NCI-H2196 treated with DMSO at 0.1 percent for 48 hours (cell line): ENCODE data around the gene CLEC20A.

Experiments used
- DNase-seq: peaks from one replicate; lab custom pipeline; 2025; ENCODE audit not compliant: unreplicated experiment; lab: John Stamatoyannopoulos, UW

Gene CLEC20A

DNA sequence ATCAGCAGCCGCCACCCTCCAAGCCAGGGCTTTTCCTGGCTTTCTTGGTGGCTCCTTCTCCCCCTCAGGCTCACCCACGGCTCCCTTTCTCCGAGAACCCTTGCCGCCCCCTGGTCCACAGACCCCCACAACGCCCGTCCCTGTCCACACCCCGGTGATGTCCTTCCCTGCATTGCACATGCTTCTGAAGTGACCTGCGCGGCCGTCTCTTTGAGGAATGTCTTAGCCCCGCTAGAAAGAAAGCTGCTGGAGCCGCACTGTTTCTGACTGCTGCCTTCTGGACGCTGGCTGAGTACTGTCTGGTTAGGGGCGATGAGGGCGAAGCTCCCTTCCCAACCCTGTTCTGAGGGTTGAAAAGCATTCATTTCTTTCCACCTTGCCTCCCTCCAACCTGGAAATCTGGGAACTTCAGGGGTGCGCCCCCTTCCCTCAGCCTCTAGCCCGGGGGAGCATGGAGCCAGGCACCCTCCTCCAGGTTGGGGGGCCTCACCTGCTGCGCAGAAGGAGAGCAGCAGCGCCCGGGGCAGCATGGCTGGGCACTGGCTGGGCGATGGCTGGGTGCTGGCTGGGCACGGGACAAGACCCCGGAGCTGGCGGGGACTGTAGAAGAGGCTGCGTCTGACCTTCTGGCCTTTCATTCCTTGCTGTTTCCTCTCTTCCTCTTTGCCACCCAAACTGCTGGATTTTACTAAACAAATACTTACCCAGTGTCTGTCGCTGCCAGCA lies at the start of gene CLEC20A:
TSS of gene CLEC20A (minus strand) at position 555 of the 726 bp plus-strand sequence. CDS start at position 530, 25 bp downstream.
- DNase-seq: no peak

GRCh38 chr1:178544531-178544930 lies 47.8 kb upstream of the CLEC20A start:
- DNase-seq: no peak

DNA sequence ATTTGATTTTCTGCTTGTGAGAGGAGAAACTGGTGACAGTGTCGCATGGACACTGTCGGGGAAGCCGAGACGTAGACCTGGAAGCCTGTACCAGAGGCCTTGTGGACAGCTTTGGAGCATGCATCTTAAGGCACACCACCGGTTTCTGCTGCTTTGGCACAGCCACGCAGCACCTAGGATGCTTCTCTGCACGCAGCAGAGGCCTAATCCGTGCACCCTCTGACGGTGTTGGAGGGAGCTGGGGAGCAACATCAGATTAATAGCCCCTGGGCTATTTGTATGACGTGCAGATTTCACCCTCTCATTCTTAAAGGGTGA lies 46.5 kb upstream of the CLEC20A start:
- DNase-seq: no peak

GRCh38 chr1:178542554-178543289 lies 46.0 kb upstream of the CLEC20A start:
- peak; percentile 53 for DNase-seq

DNA sequence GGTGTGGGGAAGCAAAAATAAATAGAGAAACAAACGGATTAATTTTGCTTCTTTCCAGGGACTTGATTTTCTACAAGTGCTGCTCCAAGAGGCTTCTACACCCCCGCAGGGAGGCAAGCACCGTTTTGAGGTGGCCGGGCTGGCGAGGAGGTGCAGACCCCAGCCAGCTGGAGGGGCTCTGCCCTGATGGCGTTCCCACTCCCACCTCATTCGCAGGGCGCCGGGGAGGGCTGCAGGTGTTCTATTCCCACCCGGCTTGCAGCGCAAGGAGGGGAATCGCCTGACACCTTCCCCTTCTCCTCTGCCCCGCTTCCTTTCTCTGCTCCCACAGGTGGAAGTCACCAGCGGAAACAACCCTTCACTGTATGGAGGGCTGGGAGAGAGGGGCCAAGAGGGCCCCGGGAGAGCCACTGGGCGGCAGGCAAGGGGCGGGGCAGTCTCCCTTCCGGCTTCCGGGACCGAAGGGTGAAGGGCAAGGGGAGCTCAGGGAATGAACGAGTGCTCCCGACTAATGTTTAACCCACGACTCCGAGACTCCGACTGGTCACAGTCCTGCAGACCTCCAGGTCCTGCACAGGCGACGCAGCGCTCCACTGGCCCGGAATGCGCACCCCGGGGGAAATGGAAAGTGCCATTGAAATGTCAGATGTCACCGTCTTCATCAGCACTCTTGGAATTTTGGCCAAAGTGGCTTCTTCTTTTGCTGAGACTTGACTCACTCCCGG lies 45.2 kb upstream of the CLEC20A start:
- DNase-seq: no peak

- no peak for DNase-seq
Observed at GRCh38 chr1:178541379-178541778, 44.6 kb upstream of the CLEC20A start.

DNA sequence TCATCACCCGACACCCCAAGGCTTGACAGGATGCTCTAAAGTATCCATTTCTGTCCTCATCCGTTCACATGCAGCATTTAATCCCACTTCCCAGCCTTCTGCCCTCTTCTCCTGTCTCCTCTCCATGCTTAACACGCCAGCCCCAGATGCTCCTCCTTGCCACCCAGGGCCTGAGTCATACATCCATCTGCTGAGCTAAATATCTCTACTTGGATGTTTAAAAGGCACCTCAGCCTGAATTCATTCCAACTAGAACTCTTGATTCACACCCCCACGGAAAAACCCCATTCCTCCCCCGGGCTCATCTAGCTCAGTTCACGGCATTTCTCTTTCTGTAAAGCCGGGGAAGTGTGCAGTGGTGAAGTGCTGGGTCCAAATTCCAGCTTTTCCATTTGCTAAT lies 43.9 kb upstream of the CLEC20A start:
- DNase-seq: no peak

GRCh38 chr1:178540204-178540603 lies 43.4 kb upstream of the CLEC20A start:
- no peak for DNase-seq

DNA sequence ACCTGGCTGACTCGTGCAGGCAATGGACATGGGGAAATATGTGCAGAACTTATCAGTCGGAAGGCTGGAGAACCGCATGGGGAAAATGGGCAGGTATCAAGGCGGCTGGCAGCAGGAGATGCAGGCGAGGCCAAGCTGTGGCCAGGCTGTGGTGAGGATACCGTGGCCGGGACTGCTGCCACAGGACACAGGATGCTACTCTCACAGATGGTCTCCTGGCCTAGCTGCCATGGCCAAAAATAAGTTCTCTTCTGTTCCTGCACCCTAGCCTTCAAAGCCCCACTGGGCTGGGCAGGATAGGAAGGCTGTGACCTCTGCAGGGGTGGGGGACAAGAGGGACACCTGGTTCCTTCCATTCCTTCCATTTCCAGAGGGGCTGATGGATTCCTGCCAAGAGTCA lies 42.5 kb upstream of the CLEC20A start:
- DNase-seq: no peak

DNA sequence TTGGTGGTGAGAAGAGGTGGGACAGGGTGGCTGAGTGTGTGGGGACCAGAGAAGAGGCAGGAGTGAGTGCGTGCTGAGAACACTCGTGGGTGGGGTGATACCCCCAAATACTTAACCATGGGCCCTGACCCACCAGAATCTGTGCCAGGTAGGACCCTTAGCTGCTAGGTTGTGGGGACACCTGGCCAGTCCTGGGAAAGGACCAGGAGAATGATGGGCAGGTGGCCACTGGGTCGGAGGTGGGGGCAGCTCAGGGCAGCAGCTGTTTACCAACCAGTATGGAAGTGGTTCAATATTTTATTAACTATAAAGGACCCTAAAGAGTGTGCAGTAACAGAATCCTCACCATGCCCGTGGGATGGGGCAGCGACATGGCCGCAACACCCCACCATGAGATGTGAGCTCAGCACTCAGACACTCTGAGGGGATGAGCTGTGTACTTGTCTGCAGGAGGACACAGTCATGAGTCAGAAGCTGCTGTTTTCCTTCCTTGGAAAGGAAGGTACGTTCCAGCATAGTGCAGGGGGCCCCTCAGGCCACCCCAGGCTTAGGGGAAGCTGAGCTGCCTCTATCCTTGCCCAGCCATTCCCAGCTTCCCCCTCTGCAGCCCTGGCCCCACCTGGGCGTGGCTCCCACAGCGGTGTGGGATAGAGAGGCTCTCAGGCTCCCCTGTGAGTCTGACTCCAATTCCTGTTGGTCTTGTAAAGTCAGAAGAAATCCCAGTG lies 41.6 kb upstream of the CLEC20A start:
- no peak for DNase-seq

DNA sequence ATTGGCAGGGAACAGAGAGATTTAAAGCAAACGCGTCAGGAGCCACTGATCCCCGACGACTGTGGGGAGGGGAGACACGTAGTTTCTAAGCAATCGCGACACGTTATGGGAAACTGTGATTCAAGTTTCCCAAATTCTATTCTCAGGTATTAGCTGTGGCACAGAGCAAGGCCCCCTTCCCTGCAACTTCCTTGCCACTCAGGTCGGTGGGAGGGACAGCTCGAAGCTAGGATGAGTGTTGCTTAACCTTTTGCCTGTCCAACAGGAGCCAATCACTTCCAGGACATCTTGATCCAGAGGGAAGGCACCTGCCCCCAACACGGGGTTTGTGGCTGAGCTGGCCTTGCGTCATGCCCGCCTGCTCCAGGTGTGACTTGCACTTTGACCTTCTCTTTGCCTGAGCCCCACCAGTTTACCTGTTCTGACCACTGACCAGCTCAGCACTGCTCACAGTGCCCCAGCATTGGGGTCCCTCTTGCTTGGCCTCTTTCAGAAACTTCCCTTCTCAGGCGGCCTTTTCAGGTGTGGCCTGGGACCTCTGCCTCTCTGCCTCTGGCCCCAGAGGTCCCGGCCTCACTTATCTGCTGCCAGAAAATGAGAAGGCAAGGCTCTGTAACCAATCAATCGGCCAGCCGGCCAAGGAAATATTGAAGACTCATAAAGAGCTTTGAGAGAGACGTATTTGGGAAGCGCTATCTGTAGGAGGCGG lies 40.8 kb upstream of the CLEC20A start:
- no peak for DNase-seq

GRCh38 chr1:178536844-178537371 lies 40.1 kb upstream of the CLEC20A start:
- no peak for DNase-seq

GRCh38 chr1:178536329-178536728 lies 39.6 kb upstream of the CLEC20A start:
- DNase-seq: no peak

- no peak for DNase-seq
Observed at GRCh38 chr1:178534137-178534868, 37.5 kb upstream of the CLEC20A start.

GRCh38 chr1:178533121-178533946 lies 36.6 kb upstream of the CLEC20A start:
- no peak for DNase-seq

GRCh38 chr1:178532392-178532791 lies 35.6 kb upstream of the CLEC20A start:
- peak; percentile 26 for DNase-seq

- DNase-seq: no peak
Observed at GRCh38 chr1:178531887-178532286, 35.1 kb upstream of the CLEC20A start.

DNA sequence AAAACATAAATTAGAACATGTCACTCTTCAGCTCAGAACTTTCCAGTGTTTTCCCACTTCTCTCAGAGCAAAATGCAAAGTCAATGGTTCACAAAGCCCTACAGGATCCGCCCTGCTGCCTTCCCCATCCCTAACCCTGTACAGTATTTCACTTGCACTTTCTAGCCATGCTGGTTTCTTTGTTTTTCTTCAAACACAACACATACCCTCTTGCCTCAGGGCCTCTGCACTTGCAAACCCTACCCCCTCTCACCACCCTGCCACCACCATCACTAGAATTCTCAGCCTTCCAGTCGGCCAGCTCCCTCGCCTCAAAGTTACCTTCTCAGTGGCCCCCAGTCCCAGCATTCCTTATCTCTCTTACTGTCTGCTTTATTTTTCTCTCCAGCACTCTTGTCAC lies 33.7 kb upstream of the CLEC20A start:
- no peak for DNase-seq

- DNase-seq: no peak
Observed at GRCh38 chr1:178530037-178530402, 33.3 kb upstream of the CLEC20A start.
